H1 (cell line): ENCODE measurements around the gene MAPRE3. TPM values are rescaled to one million over a fixed set of nuclear protein-coding genes. Genes with fewer than 3 reads are reported as not detected.

Source experiments
- BRCA1 ChIP-seq: IDR thresholded peaks from 2 replicates; pipeline ENCODE4 v1.6.1; 2012; ENCODE audit warnings: low read depth, low read length, improper control_type of control experiment
- EP300 ChIP-seq, 2 experiments: IDR thresholded peaks; 1 replicate in 1 of 2; 2 replicates in 1 of 2; pipeline ENCODE4 v1.6.1; 2011 to 2012; ENCODE audit warnings: low read depth in 2 of 2, low read length in 2 of 2, mild to moderate bottlenecking in 2 of 2, borderline replicate concordance in 1 of 2, inconsistent platforms in 1 of 2, moderate library complexity in 1 of 2
- POLR2A ChIP-seq, 2 experiments: IDR thresholded peaks; 1 replicate in 1 of 2; 2 replicates in 1 of 2; pipeline ENCODE4 v1.6.1; 2011; ENCODE audit warnings: low read depth in 2 of 2, low read length in 2 of 2, mild to moderate bottlenecking in 2 of 2; ENCODE audit errors: control extremely low read depth in 1 of 2
- POU5F1 ChIP-seq: IDR thresholded peaks from 2 replicates; pipeline ENCODE4 v1.6.1; 2011; ENCODE audit warnings: low read depth, mild to moderate bottlenecking, low read length, moderate library complexity
- RAD21 ChIP-seq, 2 experiments: IDR thresholded peaks in 1 of 2; conservative IDR thresholded peaks in 1 of 2; 2 replicates each; pipeline ENCODE4 v1.6.1; 2011; ENCODE audit warnings: low read depth in 2 of 2, low read length in 2 of 2, improper control_type of control experiment in 1 of 2, inconsistent platforms in 1 of 2, mild to moderate bottlenecking in 1 of 2, moderate library complexity in 1 of 2
- RFX5 ChIP-seq: IDR thresholded peaks from 2 replicates; pipeline ENCODE4 v1.6.1; 2011; ENCODE audit warnings: low read depth, low read length, improper control_type of control experiment, borderline replicate concordance
- RNF2 ChIP-seq: fragments of 200-900, 300-1000 bp; sonication (generic); IDR thresholded peaks from 2 replicates; pipeline ENCODE4 v1.7.1; 2016; ENCODE audit warnings: borderline replicate concordance, low read depth, mild to moderate bottlenecking, antibody characterized with exemption, low read length; ENCODE audit not compliant: poor library complexity, severe bottlenecking; ENCODE audit errors: missing control alignments
- RXRA ChIP-seq: IDR thresholded peaks from 2 replicates; pipeline ENCODE4 v1.6.1; 2011; ENCODE audit warnings: low read depth, mild to moderate bottlenecking, low read length, moderate library complexity; ENCODE audit not compliant: insufficient read depth
- SIX5 ChIP-seq: IDR thresholded peaks from 2 replicates; pipeline ENCODE4 v1.6.1; 2011; ENCODE audit warnings: mild to moderate bottlenecking, low read depth, low read length
- SP1 ChIP-seq: IDR thresholded peaks from 2 replicates; pipeline ENCODE4 v1.6.1; 2011; ENCODE audit warnings: low read depth, low read length
- polyA plus RNA-seq, 7 experiments: library from polyadenylated mRNA; depleted of rRNA in 3 of 7; stranded (reverse) in 5 of 7; unstranded in 2 of 7; fragments of >200 nt in 5 of 7; fragments of 200-250 nt in 2 of 7; gene quantifications; 1 replicate in 5 of 7; 2 replicates in 1 of 7; 4 replicates in 1 of 7; pipeline versions ENCODE4 v1.2.1 to v1.2.3, GENCODE V29; 2011 to 2013; ENCODE audit warnings: missing spikeins in 2 of 7, mixed read lengths in 2 of 7
- total RNA-seq: library from RNA; stranded (reverse); fragmentation: NEBNext Ultra II Directional; extraction: Animal tissue kit (Norgen Biotek cat#: 25700); gene quantifications from 2 replicates; pipeline ENCODE4 v1.2.1, GENCODE V29; 2021
- TF ChIP-seq, protein P1 (sequence below), 3 experiments: IDR thresholded peaks; 1 replicate in 2 of 3; 2 replicates in 1 of 3; pipeline versions ENCODE4 v1.5.1 to v1.6.1; 2011; ENCODE audit warnings: low read length in 3 of 3, mild to moderate bottlenecking in 3 of 3, inconsistent platforms in 2 of 3, low read depth in 1 of 3, moderate library complexity in 1 of 3; ENCODE audit not compliant: insufficient read depth in 1 of 3; ENCODE audit errors: control extremely low read depth in 1 of 3
- TF ChIP-seq, protein P2 (sequence below): IDR thresholded peaks from 2 replicates; pipeline ENCODE4 v1.6.1; 2011; ENCODE audit warnings: low read depth, mild to moderate bottlenecking, low read length; ENCODE audit not compliant: insufficient read depth
- TF ChIP-seq, protein P3 (sequence below): IDR thresholded peaks from 2 replicates; pipeline ENCODE4 v1.6.1; 2011; ENCODE audit warnings: low read length, improper control_type of control experiment

Gene MAPRE3
- total and polyA plus RNA-seq, 2 of the 8 experiments (the other 6 are each of a cell fraction or from before 2014, with no cell fraction given) = 4.9 to 6.6 TPM

DNA sequence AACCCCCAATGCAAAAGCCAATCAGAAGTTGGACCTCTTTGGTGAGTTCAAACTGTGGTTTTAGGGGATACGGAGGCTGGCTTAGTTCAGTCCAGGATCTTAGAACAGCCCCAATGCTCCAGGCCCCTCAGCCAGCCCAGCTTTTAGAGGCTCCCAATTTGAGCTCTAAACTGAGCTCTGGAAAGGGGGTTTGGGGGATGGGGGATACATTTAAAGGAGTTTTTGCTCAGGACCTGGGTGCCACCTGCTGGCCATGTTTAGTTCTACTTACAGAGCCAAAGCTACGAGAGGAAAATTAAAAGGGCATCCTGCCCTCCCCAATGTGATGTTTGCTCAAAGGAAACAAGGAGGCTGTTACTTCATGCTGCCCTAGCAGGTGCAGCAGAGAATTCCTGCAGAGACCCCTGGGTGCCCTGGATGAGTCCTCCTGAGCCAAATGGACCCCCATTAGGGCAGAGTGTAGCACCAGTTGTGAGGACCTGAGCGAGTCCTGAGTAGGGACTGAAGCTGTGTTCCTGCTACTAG lies 46.4 kb downstream of the MAPRE3 start (continued):
- TF ChIP-seq, protein P1, sequence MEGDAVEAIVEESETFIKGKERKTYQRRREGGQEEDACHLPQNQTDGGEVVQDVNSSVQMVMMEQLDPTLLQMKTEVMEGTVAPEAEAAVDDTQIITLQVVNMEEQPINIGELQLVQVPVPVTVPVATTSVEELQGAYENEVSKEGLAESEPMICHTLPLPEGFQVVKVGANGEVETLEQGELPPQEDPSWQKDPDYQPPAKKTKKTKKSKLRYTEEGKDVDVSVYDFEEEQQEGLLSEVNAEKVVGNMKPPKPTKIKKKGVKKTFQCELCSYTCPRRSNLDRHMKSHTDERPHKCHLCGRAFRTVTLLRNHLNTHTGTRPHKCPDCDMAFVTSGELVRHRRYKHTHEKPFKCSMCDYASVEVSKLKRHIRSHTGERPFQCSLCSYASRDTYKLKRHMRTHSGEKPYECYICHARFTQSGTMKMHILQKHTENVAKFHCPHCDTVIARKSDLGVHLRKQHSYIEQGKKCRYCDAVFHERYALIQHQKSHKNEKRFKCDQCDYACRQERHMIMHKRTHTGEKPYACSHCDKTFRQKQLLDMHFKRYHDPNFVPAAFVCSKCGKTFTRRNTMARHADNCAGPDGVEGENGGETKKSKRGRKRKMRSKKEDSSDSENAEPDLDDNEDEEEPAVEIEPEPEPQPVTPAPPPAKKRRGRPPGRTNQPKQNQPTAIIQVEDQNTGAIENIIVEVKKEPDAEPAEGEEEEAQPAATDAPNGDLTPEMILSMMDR (IDR thresholded peaks at IDR 0.05; ENCODE audit: control extremely low read depth in 1 of 3, insufficient read depth in 1 of 3, low read depth in 1 of 3, low read length in 3 of 3) = peak in 2 of 3 experiments; percentile 80 to 83; a peak in 3 of 4 replicates
- TF ChIP-seq BRCA1 (no peak), SIX5 (no peak), EP300 (IDR thresholded peaks at IDR 0.05; ENCODE audit: borderline replicate concordance in 1 of 2, low read depth in 2 of 2, low read length in 2 of 2) (peak in 1 of 2 experiments; percentile 39; a peak in 1 of 3 replicates), RXRA (no peak), SP1 (peak; percentile 98), RNF2 (no peak), RFX5 (0 out of 2 replicates have a peak, but pooled peaks have one; percentile 14), POU5F1 (no peak), RAD21 (IDR thresholded peaks at IDR 0.05 in 1 of 2, conservative IDR thresholded peaks at IDR 0.05 in 1 of 2; ENCODE audit: low read depth in 2 of 2, low read length in 2 of 2) (peak; percentile 91 to 92), POLR2A (IDR thresholded peaks at IDR 0.05; ENCODE audit: control extremely low read depth in 1 of 2, low read depth in 2 of 2, low read length in 2 of 2) (no peak)
- TF ChIP-seq, protein P2, sequence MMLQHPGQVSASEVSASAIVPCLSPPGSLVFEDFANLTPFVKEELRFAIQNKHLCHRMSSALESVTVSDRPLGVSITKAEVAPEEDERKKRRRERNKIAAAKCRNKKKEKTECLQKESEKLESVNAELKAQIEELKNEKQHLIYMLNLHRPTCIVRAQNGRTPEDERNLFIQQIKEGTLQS = no peak
- TF ChIP-seq, protein P3, sequence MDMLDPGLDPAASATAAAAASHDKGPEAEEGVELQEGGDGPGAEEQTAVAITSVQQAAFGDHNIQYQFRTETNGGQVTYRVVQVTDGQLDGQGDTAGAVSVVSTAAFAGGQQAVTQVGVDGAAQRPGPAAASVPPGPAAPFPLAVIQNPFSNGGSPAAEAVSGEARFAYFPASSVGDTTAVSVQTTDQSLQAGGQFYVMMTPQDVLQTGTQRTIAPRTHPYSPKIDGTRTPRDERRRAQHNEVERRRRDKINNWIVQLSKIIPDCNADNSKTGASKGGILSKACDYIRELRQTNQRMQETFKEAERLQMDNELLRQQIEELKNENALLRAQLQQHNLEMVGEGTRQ = no peak
